ENCODE data around the gene NKIRAS2. TPM values are rescaled to one million over a fixed set of nuclear protein-coding genes. Genes with fewer than 3 reads are reported as not detected.

Gene NKIRAS2
- total and polyA plus RNA-seq, 2 of the 4 experiments (the other 2 are of a cell fraction), result 25.6 to 51.8 TPM

GRCh38 chr17:42049834-42050392 lies 30.0 kb downstream of the NKIRAS2 start:
- Histone ChIP-seq H2AFZ (replicated peaks; ENCODE audit: low read length, poor library complexity) (peak overlapping the region; percentile 69), H3K14ac (replicated peaks; ENCODE audit: low read depth, low read length) (no peak overlapping the region), H2AK5ac (ENCODE audit: low read depth, low read length) (no peak overlapping the region), H3K9ac (ENCODE audit: low read depth, low read length) (0 out of 2 replicates have a peak overlapping the region, but pooled peaks have one; percentile 7), H3K4me2 (ENCODE audit: low read depth, low read length) (peak overlapping the region; percentile 69), H3K79me1 (ENCODE audit: low read depth in 1 of 2, low read length in 2 of 2) (no peaks in the 10 kb centered on the region), H2BK120ac (ENCODE audit: low read depth, low read length) (no peak overlapping the region), H4K5ac (ENCODE audit: low read depth, low read length) (0 out of 2 replicates have a peak overlapping the region, but pooled peaks have one; percentile 33), H2BK20ac (ENCODE audit: low read depth, low read length) (no peak overlapping the region), H3K4ac (ENCODE audit: low read depth, low read length) (no peak overlapping the region), H2BK5ac (ENCODE audit: low read depth, low read length, poor library complexity, severe bottlenecking) (no peak overlapping the region), H4K20me1 (ENCODE audit: insufficient read depth, low read length) (no peaks in the 10 kb centered on the region), H3K9me1 (ENCODE audit: insufficient read depth, low read length) (no peaks in the 10 kb centered on the region), H3K36me3 (ENCODE audit: control insufficient read depth, insufficient read depth, low read length) (no peaks in the 10 kb centered on the region), H4K8ac (ENCODE audit: low read depth in 2 of 2, low read length in 2 of 2) (peak overlapping the region in 1 of 2 experiments; percentile 25; a peak in 1 of 4 replicates), H3K27ac (ENCODE audit: insufficient read depth, low read length) (no peak overlapping the region), H3K56ac (ENCODE audit: extremely low read depth, insufficient read depth, low read length) (no peak overlapping the region), H3K4me3 (ENCODE audit: insufficient read depth, low read depth, low read length) (peak overlapping the region; percentile 50), H3K18ac (ENCODE audit: low read depth, low read length) (no peak overlapping the region), H4K91ac (ENCODE audit: insufficient read depth, low read depth, low read length) (no peak overlapping the region), H3K27me3 (ENCODE audit: control insufficient read depth, insufficient read depth, low read length) (peaks cover 64% of the 10 kb centered on the region), H2BK15ac (ENCODE audit: low read depth, low read length) (no peak overlapping the region), H3K4me1 (ENCODE audit: control insufficient read depth, insufficient read depth, low read length) (0 out of 2 replicates have a peak, but pooled peaks cover 1% of the 10 kb centered on the region), H3K23ac (ENCODE audit: low read depth, low read length) (no peak overlapping the region), H2AK9ac (replicated peaks; ENCODE audit: low read depth, low read length, poor library complexity) (no peak overlapping the region), H3K9me3 (ENCODE audit: control insufficient read depth, insufficient read depth, low read length) (no peaks in the 10 kb centered on the region)
- dilution Hi-C loops (cut with HindIII; ENCODE audit: low sequenced_read_pairs, unreplicated experiment), result no loop called here
- intact Hi-C loops (cut with micrococcal nuclease), result no loop called here
- ATAC-seq (ENCODE audit: low read depth) (peak; percentile 25), DNase-seq (no peak)
- no TSS peak for BruUV-seq (replicated peaks)
- CTCF ChIA-PET, result no interaction called here
- in situ Hi-C loops (cut with MboI; ENCODE audit: low sequenced_read_pairs), result no loop called here
- no CpG with 5 or more reads among the region's 7 CpGs for WGBS, 2 experiments (ENCODE audit: extremely low coverage in 2 of 2, insufficient read length in 1 of 2)
- TF ChIP-seq MAZ (IDR thresholded peaks at IDR 0.05; ENCODE audit: borderline replicate concordance, low read depth, low read length) (no peak), RCOR1 (IDR thresholded peaks at IDR 0.05; ENCODE audit: insufficient replicate concordance, low read length) (no peak), USF2 (IDR thresholded peaks at IDR 0.05; ENCODE audit: low read depth, low read length) (no peak), NFE2L2 (IDR thresholded peaks at IDR 0.05; ENCODE audit: low read depth, low read length) (no peak), SMC3 (IDR thresholded peaks at IDR 0.05; ENCODE audit: low read depth, low read length) (no peak), RAD21 (IDR thresholded peaks at IDR 0.05; ENCODE audit: low read length) (no peak), CEBPB (IDR thresholded peaks at IDR 0.05; ENCODE audit: low read depth, low read length) (no peak), FOS (IDR thresholded peaks at IDR 0.05; ENCODE audit: low read depth, low read length) (no peak), MAFK (IDR thresholded peaks at IDR 0.05; ENCODE audit: low read depth, low read length) (no peak), POLR2A (IDR thresholded peaks at IDR 0.05; ENCODE audit: low read depth, low read length) (no peak), MXI1 (IDR thresholded peaks at IDR 0.05; ENCODE audit: borderline replicate concordance, low read depth, low read length) (no peak), RFX5 (IDR thresholded peaks at IDR 0.05; ENCODE audit: low read depth, low read length) (no peak), CHD1 (IDR thresholded peaks at IDR 0.05; ENCODE audit: low read depth, low read length) (no peak), ELK1 (IDR thresholded peaks at IDR 0.05; ENCODE audit: borderline replicate concordance, low read depth, low read length) (no peak), BHLHE40 (IDR thresholded peaks at IDR 0.05; ENCODE audit: low read depth, low read length) (no peak), CTCF (conservative IDR thresholded peaks at IDR 0.05; ENCODE audit: low read depth, low read length) (no peak)
- POLR2A ChIA-PET (ENCODE audit: unreplicated experiment), result no interaction called here
